H1 (cell line): ENCODE data around the gene NEBL. TPM values are rescaled to one million over a fixed set of nuclear protein-coding genes. Genes with fewer than 3 reads are reported as not detected.

Experiments
- CTCF ChIA-PET: fragments of 300-600 bp; sonication (Branson Sonifier 250); formaldehyde crosslinking; loops from one replicate; lab custom pipeline; 2021; ENCODE audit not compliant: partially characterized antibody; lab: Charles Lee
- POLR2A ChIA-PET: fragments of 300-600 bp; sonication (Branson Sonifier 250); formaldehyde crosslinking; loops from one replicate; lab custom pipeline; 2021; ENCODE audit warnings: inconsistent platforms; ENCODE audit not compliant: partially characterized antibody; lab: Charles Lee
- DNase-seq, 2 experiments: peaks; one replicate each; pipeline versions ENCODE4 v3.0.0 to v3.0.0-alpha.2; 2010 to 2022; ENCODE audit warnings: low spot score in 2 of 2, low read depth in 1 of 2, mixed read lengths in 1 of 2
- FAIRE-seq: peaks from 2 replicates; lab custom pipeline; 2011; peaks lifted over from hg19 to GRCh38; lab: Jason Lieb, UNC
- H2AFZ ChIP-seq: 2 replicates; pipeline ENCODE4 v1.8.1; 2012; ENCODE audit warnings: low read length, inconsistent platforms
- H2AK5ac ChIP-seq: 2 replicates; pipeline ENCODE4 v1.6.1; 2013; ENCODE audit warnings: low read depth, low read length
- H2BK120ac ChIP-seq: replicated peaks from 2 replicates; pipeline ENCODE3; 2013; ENCODE audit warnings: low read depth, low read length, inconsistent platforms
- H2BK12ac ChIP-seq: 2 replicates; pipeline ENCODE4 v1.6.1; 2013; ENCODE audit warnings: low read depth, low read length
- H2BK15ac ChIP-seq: 2 replicates; pipeline ENCODE4 v1.6.1; 2013; ENCODE audit warnings: low read length
- H2BK20ac ChIP-seq: 2 replicates; pipeline ENCODE4 v1.6.1; 2013; ENCODE audit warnings: low read length
- H2BK5ac ChIP-seq: 2 replicates; pipeline ENCODE4 v1.6.1; 2013; ENCODE audit warnings: low read depth, low read length
- H3K14ac ChIP-seq: 2 replicates; pipeline ENCODE4 v1.6.1; 2013; ENCODE audit warnings: inconsistent platforms; ENCODE audit not compliant: insufficient read length
- H3K18ac ChIP-seq: 2 replicates; pipeline ENCODE4 v1.6.1; 2013; ENCODE audit warnings: low read length; ENCODE audit errors: extremely low read depth
- H3K23ac ChIP-seq: 2 replicates; pipeline ENCODE4 v1.6.1; 2013; ENCODE audit warnings: inconsistent platforms; ENCODE audit not compliant: insufficient read length
- H3K23me2 ChIP-seq: 2 replicates; pipeline ENCODE4 v1.6.1; 2013; ENCODE audit warnings: low read depth, low read length
- H3K27ac ChIP-seq: 2 replicates; pipeline ENCODE4 v1.6.1; 2011; ENCODE audit warnings: low read depth, low read length, inconsistent platforms
- H3K27me3 ChIP-seq, 4 experiments: replicated peaks in 1 of 4; 1 replicate in 1 of 4; 2 replicates in 3 of 4; pipeline versions ENCODE4 v1.6.1 to v1.8.1; 2011 to 2013; ENCODE audit warnings: low read length in 3 of 4, mild to moderate bottlenecking in 3 of 4, inconsistent platforms in 2 of 4, mixed read lengths in 2 of 4, moderate library complexity in 1 of 4; ENCODE audit not compliant: control insufficient read depth in 3 of 4, insufficient read depth in 3 of 4; ENCODE audit errors: extremely low read depth in 1 of 4
- H3K36me3 ChIP-seq, 4 experiments: 2 replicates each; pipeline versions ENCODE4 v1.6.1 to v1.8.1; 2011 to 2013; ENCODE audit warnings: mild to moderate bottlenecking in 4 of 4, low read length in 3 of 4, moderate library complexity in 2 of 4, control low read depth in 1 of 4, inconsistent platforms in 1 of 4; ENCODE audit not compliant: insufficient read depth in 4 of 4, control insufficient read depth in 2 of 4
- H3K4ac ChIP-seq: replicated peaks from 2 replicates; pipeline ENCODE3; 2013; ENCODE audit warnings: low read length, low read depth, mixed read lengths, inconsistent platforms; ENCODE audit not compliant: insufficient read length
- H3K4me1 ChIP-seq, 4 experiments: replicated peaks in 1 of 4; 1 replicate in 1 of 4; 2 replicates in 3 of 4; pipeline versions ENCODE4 v1.6.1 to v1.8.1; 2011 to 2013; ENCODE audit warnings: low read length in 3 of 4, inconsistent platforms in 2 of 4, mixed read lengths in 1 of 4; ENCODE audit not compliant: insufficient read depth in 4 of 4, control insufficient read depth in 3 of 4
- H3K4me2 ChIP-seq, 2 experiments: 2 replicates each; pipeline versions ENCODE4 v1.6.1 to v1.8.1; 2011 to 2013; ENCODE audit warnings: low read depth in 2 of 2, low read length in 2 of 2, control low read depth in 1 of 2, inconsistent platforms in 1 of 2, mild to moderate bottlenecking in 1 of 2; ENCODE audit not compliant: insufficient read depth in 1 of 2
- H3K4me3 ChIP-seq, 4 experiments: fragments of 200-600, 300-600 bp in 1 of 4; sonication (generic), shearing (Covaris generic), sonication (Bioruptor Twin) in 1 of 4; 2 replicates each; pipeline versions ENCODE4 v1.5.1 to v1.8.1; 2011 to 2016; ENCODE audit warnings: low read length in 4 of 4, low read depth in 3 of 4, control low read depth in 2 of 4, inconsistent platforms in 2 of 4, mild to moderate bottlenecking in 2 of 4, mixed read lengths in 1 of 4, moderate library complexity in 1 of 4; ENCODE audit not compliant: insufficient read depth in 2 of 4; ENCODE audit errors: extremely low read depth in 1 of 4
- H3K56ac ChIP-seq: replicated peaks from 2 replicates; pipeline ENCODE3; 2013; ENCODE audit warnings: low read depth, mild to moderate bottlenecking, mixed read lengths, low read length, inconsistent platforms; ENCODE audit not compliant: insufficient read length
- H3K79me1 ChIP-seq: 2 replicates; pipeline ENCODE4 v1.6.1; 2013; ENCODE audit warnings: low read depth, low read length, control low read depth
- H3K79me2 ChIP-seq, 2 experiments: 2 replicates each; pipeline versions ENCODE4 v1.6.1 to v1.8.1; 2012 to 2013; ENCODE audit warnings: low read length in 2 of 2, mild to moderate bottlenecking in 2 of 2, inconsistent platforms in 1 of 2; ENCODE audit not compliant: insufficient read depth in 2 of 2, control insufficient read depth in 1 of 2
- H3K9ac ChIP-seq, 4 experiments: replicated peaks in 1 of 4; 1 replicate in 1 of 4; 2 replicates in 3 of 4; pipeline versions ENCODE4 v1.6.1 to v1.8.1; 2011 to 2013; ENCODE audit warnings: low read depth in 3 of 4, low read length in 3 of 4, control low read depth in 2 of 4, mild to moderate bottlenecking in 2 of 4, moderate library complexity in 2 of 4, inconsistent platforms in 1 of 4; ENCODE audit errors: extremely low read depth in 1 of 4
- H3K9me3 ChIP-seq, 2 experiments: 2 replicates each; pipeline versions ENCODE4 v1.6.1 to v1.8.1; 2012 to 2013; ENCODE audit warnings: mild to moderate bottlenecking in 2 of 2, moderate library complexity in 2 of 2, control low read depth in 1 of 2, inconsistent platforms in 1 of 2, low read depth in 1 of 2, low read length in 1 of 2, mixed read lengths in 1 of 2; ENCODE audit not compliant: insufficient read depth in 2 of 2
- H4K20me1 ChIP-seq, 2 experiments: replicated peaks in 1 of 2; 2 replicates each; pipeline versions ENCODE3 to v1.8.1; 2011 to 2013; ENCODE audit warnings: inconsistent platforms in 2 of 2, low read length in 2 of 2, mild to moderate bottlenecking in 1 of 2; ENCODE audit not compliant: insufficient read depth in 2 of 2, control insufficient read depth in 1 of 2
- H4K5ac ChIP-seq: 2 replicates; pipeline ENCODE4 v1.6.1; 2013; ENCODE audit warnings: low read length, low read depth, mixed read lengths, inconsistent platforms; ENCODE audit not compliant: insufficient read length
- H4K8ac ChIP-seq: 2 replicates; pipeline ENCODE4 v1.8.0; 2013; ENCODE audit warnings: mild to moderate bottlenecking, moderate library complexity, low read length, inconsistent platforms; ENCODE audit not compliant: insufficient read depth; ENCODE audit errors: extremely low read depth
- H4K91ac ChIP-seq: replicated peaks from 2 replicates; pipeline ENCODE3; 2013; ENCODE audit warnings: low read length, mixed read lengths, inconsistent platforms; ENCODE audit not compliant: insufficient read length
- ASH2L ChIP-seq: fragments of 200-600, 300-600 bp; sonication (generic); IDR thresholded peaks from one replicate; pipeline ENCODE4 v1.7.1; 2017; ENCODE audit warnings: low read length
- BCL11A ChIP-seq, 2 experiments: IDR thresholded peaks; one replicate each; pipeline ENCODE4 v1.6.1; 2011; ENCODE audit warnings: low read depth in 2 of 2, low read length in 2 of 2, mild to moderate bottlenecking in 2 of 2
- CEBPB ChIP-seq: IDR thresholded peaks from 2 replicates; pipeline ENCODE4 v1.6.1; 2012; ENCODE audit warnings: low read depth, low read length
- E2F6 ChIP-seq: IDR thresholded peaks from 2 replicates; pipeline ENCODE4 v1.6.1; 2012; ENCODE audit warnings: inconsistent platforms
- GABPA ChIP-seq: IDR thresholded peaks from 2 replicates; pipeline ENCODE4 v1.6.1; 2011; ENCODE audit warnings: mild to moderate bottlenecking, low read length, moderate library complexity, borderline replicate concordance; ENCODE audit not compliant: insufficient read depth
- PHF8 ChIP-seq: fragments of 200-600 bp; sonication (generic); conservative IDR thresholded peaks from 2 replicates; pipeline ENCODE4 v1.7.1; 2012; ENCODE audit warnings: low read depth, mild to moderate bottlenecking, inconsistent platforms, low read length, moderate library complexity
- SAP30 ChIP-seq: fragments of 300-600 bp; sonication (generic); IDR thresholded peaks from 2 replicates; pipeline ENCODE4 v1.7.1; 2012; ENCODE audit warnings: low read length, moderate library complexity, mild to moderate bottlenecking, inconsistent platforms; ENCODE audit not compliant: insufficient read depth, insufficient replicate concordance
- SIX5 ChIP-seq: IDR thresholded peaks from 2 replicates; pipeline ENCODE4 v1.6.1; 2011; ENCODE audit warnings: mild to moderate bottlenecking, low read depth, low read length
- TEAD4 ChIP-seq: IDR thresholded peaks from 2 replicates; pipeline ENCODE4 v1.6.1; 2012; ENCODE audit warnings: low read depth, low read length, inconsistent platforms, mixed read lengths
- WGBS, 2 experiments: shearing (Covaris generic) in 1 of 2; methylation state at CpG; one replicate each; pipeline versions ENCODE4 v1.1.6 to v1.1.7; 2013 to 2015; ENCODE audit warnings: low lambda C conversion rate in 2 of 2, mixed read lengths in 2 of 2, inconsistent platforms in 1 of 2, low coverage in 1 of 2, missing lambda C conversion rate in 1 of 2; ENCODE audit not compliant: insufficient replicate concordance in 2 of 2, insufficient coverage in 1 of 2, insufficient read length in 1 of 2; ENCODE audit errors: extremely low coverage in 1 of 2, missing lambda C conversion rate in 1 of 2; 5-methylcytosine and 5-hydroxymethylcytosine counted together
- polyA plus RNA-seq, 7 experiments: library from polyadenylated mRNA; depleted of rRNA in 3 of 7; stranded (reverse) in 5 of 7; unstranded in 2 of 7; fragments of >200 nt in 5 of 7; fragments of 200-250 nt in 2 of 7; gene quantifications; 1 replicate in 5 of 7; 2 replicates in 1 of 7; 4 replicates in 1 of 7; pipeline versions ENCODE4 v1.2.1 to v1.2.3, GENCODE V29; 2011 to 2013; ENCODE audit warnings: missing spikeins in 2 of 7, mixed read lengths in 2 of 7
- total RNA-seq: library from RNA; stranded (reverse); fragmentation: NEBNext Ultra II Directional; extraction: Animal tissue kit (Norgen Biotek cat#: 25700); gene quantifications from 2 replicates; pipeline ENCODE4 v1.2.1, GENCODE V29; 2021

The NEBL gene
- total and polyA plus RNA-seq, 2 of the 8 experiments (the other 6 are each of a cell fraction or from before 2014, with no cell fraction given), result 7.5 to 10.5 TPM

- CTCF ChIA-PET, result interaction anchor here (0.6 kb wide), 1 partner anchor 430 kb away, joined by 3 read pairs; no protein-coding TSS in a partner anchor
- Histone ChIP-seq H3K27ac (no peak overlapping the region), H3K4me2 (no peak overlapping the region)
Observed at GRCh38 chr10:20890491-20891337, 6.4 kb downstream of the NEBL start.

More at GRCh38 chr10:20890491-20891337, 6.4 kb downstream of the NEBL start:
- H4K8ac ChIP-seq, result no peak overlapping the region
- POLR2A ChIA-PET, result no interaction called here
- 87% methylated on average over 6 of the region's 6 CpGs; no CpG with 5 or more reads in 1 of the 2 experiments for WGBS, 2 experiments
- H4K5ac ChIP-seq, result no peak overlapping the region
- H3K23me2 ChIP-seq, result no peaks in the 10 kb centered on the region
- H3K4me3 ChIP-seq, result no peak overlapping the region
- no peak overlapping the region for H4K91ac ChIP-seq
- no peak overlapping the region for H3K4ac ChIP-seq
- no peak overlapping the region for H3K56ac ChIP-seq
- no peaks in the 10 kb centered on the region for H3K27me3 ChIP-seq
- peaks cover 0 to 13% (median 6%) of the 10 kb centered on the region in 4 experiments; a peak in 6 of 7 replicates for H3K4me1 ChIP-seq
- no peak overlapping the region for H2BK120ac ChIP-seq
- H3K36me3 ChIP-seq, result no peaks in the 10 kb centered on the region
- no peak for TF ChIP-seq SIX5
- TF ChIP-seq SAP30, result no peak
- TF ChIP-seq CEBPB, result no peak
- TF ChIP-seq E2F6, result no peak
- no peak for TF ChIP-seq GABPA
- TF ChIP-seq BCL11A (IDR thresholded peaks at IDR 0.05; ENCODE audit: low read depth in 2 of 2, low read length in 2 of 2), result no peak
- TF ChIP-seq TEAD4, result no peak
- TF ChIP-seq ASH2L, result no peak
- no peak for TF ChIP-seq PHF8
- no peaks in the 10 kb centered on the region for H3K79me2 ChIP-seq
- H2BK20ac ChIP-seq, result no peak overlapping the region
- no peak overlapping the region for H3K23ac ChIP-seq
- no peaks in the 10 kb centered on the region for H3K9me3 ChIP-seq
- H2BK12ac ChIP-seq, result no peak overlapping the region
- H2BK15ac ChIP-seq, result no peak overlapping the region
- no peak overlapping the region for H3K9ac ChIP-seq
- H2AFZ ChIP-seq, result peak overlapping the region; percentile 61; the same call in 1 of the 2 replicates
- H4K20me1 ChIP-seq, result no peaks in the 10 kb centered on the region
- no peak overlapping the region for H2BK5ac ChIP-seq
- no peak overlapping the region for H3K14ac ChIP-seq
- peak; percentile 81 for FAIRE-seq
- H3K18ac ChIP-seq, result no peak overlapping the region
- DNase-seq, result no peak
- no peak overlapping the region for H2AK5ac ChIP-seq
- no peaks in the 10 kb centered on the region for H3K79me1 ChIP-seq
